ENCODE measurements around the gene PPP4R1.

DNA sequence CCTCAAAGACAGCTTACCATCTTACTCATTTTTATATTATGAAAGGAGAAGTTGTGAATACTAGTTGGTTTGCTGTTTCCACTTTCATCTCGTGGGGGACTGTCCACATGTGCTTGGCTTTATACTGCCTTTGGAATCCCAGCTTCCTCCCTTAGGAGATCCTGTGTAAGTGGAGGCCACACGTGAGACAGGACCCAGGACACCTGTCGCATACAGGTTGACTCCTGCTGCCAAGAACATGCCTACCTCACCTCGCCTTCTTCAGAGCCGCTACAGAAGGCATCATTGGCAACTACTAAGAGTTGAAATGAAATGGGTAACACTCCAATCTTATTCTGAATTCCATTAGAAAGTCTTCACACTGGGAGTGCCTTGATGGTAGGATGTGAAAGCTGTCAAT lies 69.3 kb downstream of the PPP4R1 start:
- no peak for TF ChIP-seq CTCF (IDR thresholded peaks at IDR 0.05 in 4 of 5, conservative IDR thresholded peaks at IDR 0.05 in 1 of 5)
- TF ChIP-seq POLR2A (IDR thresholded peaks at IDR 0.05): no peak

Measured in gastrocnemius medialis (tissue), 4 donors.